ENCODE measurements around the gene AFF4. TPM values are rescaled to one million over a fixed set of nuclear protein-coding genes. Genes with fewer than 3 reads are reported as not detected.

Gene AFF4
- total and polyA plus RNA-seq, 9 of the 15 experiments (the other 6 are each of a cell fraction or from before 2014, with no cell fraction given): 1.7 to 25.8 (median 17.9) TPM

DNA sequence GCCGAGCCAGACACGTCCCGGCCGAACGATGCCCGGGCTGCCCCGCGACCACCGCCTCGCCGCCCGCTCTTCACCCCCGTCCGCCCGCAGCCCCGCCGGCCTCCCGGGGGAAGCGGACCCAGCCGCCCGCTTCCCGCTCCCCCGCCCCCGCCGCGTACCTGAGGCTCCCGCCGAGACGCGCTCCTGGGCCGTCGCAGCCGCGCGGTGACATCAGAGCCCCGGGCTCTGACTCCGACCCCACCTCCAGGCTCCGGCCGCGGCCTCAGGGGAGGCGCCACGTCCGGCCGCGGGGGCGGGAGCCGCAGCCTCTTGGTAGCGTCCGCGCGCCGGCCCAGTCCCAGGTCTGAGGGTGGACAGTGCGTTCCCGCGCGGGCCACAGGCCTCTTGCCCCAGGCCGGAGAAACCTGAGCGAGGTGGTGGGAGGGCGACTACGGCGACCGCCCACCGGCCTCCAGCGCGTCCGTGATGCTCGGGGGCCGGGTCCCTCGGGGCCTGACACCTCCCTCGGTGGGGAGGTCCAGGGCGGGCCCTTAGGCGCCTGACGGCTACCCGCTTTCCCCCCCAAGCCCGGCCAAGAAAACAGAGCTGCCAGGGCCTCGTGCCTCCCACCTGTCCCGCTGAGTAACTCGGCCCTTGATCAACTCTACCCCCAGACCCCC is 132.9 kb downstream of the AFF4 start, which contains the start of gene SHROOM1 (continued):
- TF ChIP-seq, protein P1, sequence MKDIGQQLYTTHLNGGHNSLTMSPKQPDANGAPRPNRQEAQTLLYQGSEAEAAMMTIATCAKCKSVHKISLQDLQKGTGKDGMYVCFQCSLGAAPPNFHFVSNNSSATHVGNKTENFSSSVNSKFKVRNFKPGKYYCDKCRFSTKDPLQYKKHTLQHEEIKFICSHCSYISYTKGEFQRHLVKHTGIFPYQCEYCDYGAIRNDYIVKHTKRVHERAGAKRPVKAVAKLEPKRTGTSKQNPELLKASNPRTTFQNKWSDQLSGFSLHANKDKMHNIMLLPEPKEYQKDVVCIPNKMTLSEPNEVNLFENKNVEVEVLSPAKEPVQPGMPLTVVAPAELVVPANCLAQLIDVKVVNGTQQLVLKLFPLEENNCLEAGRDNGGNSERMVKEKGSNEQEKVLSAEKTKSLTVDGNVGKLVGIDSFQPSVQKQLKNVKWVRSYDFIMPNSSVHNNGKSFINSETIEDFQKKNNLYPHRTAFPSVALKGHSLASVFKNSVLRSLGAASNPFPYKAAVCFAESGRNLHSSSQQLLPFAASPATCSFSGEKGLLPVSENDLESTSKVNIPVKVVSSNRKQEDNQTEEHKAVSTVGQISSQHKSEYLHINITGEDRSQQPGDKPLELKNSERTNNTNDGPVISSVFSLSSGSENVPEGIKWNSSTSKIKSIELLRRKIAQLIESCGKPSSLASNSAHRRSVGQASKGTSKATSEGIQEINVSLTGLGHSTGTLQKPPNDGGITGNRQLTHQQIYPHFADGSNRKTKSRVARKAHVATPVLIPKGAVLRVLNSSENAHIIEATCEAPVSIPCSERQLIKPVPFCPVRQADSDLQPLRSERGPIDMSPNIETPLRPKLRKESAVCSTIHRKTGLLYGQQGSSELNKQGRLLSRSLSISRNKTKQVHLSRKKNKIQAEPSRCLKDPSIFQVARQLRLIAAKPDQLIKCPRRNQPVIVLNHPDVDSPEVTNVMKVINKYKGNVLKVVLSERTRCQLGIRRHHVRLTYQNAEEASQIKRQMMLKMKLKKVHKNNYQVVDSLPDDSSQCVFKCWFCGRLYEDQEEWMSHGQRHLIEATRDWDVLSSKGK (CRISPR knock-in tag; IDR thresholded peaks at IDR 0.05): no peak
- TF ChIP-seq, protein P2, sequence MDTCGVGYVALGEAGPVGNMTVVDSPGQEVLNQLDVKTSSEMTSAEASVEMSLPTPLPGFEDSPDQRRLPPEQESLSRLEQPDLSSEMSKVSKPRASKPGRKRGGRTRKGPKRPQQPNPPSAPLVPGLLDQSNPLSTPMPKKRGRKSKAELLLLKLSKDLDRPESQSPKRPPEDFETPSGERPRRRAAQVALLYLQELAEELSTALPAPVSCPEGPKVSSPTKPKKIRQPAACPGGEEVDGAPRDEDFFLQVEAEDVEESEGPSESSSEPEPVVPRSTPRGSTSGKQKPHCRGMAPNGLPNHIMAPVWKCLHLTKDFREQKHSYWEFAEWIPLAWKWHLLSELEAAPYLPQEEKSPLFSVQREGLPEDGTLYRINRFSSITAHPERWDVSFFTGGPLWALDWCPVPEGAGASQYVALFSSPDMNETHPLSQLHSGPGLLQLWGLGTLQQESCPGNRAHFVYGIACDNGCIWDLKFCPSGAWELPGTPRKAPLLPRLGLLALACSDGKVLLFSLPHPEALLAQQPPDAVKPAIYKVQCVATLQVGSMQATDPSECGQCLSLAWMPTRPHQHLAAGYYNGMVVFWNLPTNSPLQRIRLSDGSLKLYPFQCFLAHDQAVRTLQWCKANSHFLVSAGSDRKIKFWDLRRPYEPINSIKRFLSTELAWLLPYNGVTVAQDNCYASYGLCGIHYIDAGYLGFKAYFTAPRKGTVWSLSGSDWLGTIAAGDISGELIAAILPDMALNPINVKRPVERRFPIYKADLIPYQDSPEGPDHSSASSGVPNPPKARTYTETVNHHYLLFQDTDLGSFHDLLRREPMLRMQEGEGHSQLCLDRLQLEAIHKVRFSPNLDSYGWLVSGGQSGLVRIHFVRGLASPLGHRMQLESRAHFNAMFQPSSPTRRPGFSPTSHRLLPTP (IDR thresholded peaks at IDR 0.05; ENCODE audit: borderline replicate concordance, extremely low read depth, insufficient read length): no peak
- TF ChIP-seq ZNF146 (CRISPR knock-in tag; IDR thresholded peaks at IDR 0.05; ENCODE audit: unreplicated experiment): no peak
- TF ChIP-seq MCM7 (IDR thresholded peaks at IDR 0.05): no peak
- TF ChIP-seq ZNF274 (IDR thresholded peaks at IDR 0.05; ENCODE audit: borderline replicate concordance, low read depth, low read length): no peak
- TF ChIP-seq TAF1 (IDR thresholded peaks at IDR 0.05; ENCODE audit: control insufficient read depth, extremely low read depth, insufficient read depth, low read length, severe bottlenecking): peak; percentile 87
- TF ChIP-seq, protein P3, sequence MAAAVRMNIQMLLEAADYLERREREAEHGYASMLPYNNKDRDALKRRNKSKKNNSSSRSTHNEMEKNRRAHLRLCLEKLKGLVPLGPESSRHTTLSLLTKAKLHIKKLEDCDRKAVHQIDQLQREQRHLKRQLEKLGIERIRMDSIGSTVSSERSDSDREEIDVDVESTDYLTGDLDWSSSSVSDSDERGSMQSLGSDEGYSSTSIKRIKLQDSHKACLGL (CRISPR knock-in tag; IDR thresholded peaks at IDR 0.05; ENCODE audit: borderline replicate concordance, poor library complexity, severe bottlenecking): no peak
- TF ChIP-seq BMI1 (IDR thresholded peaks at IDR 0.05; ENCODE audit: low read length): no peak
- TF ChIP-seq, protein P4, sequence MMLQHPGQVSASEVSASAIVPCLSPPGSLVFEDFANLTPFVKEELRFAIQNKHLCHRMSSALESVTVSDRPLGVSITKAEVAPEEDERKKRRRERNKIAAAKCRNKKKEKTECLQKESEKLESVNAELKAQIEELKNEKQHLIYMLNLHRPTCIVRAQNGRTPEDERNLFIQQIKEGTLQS (IDR thresholded peaks at IDR 0.05): peak; percentile 36; the same call in 1 of the 2 replicates
- TF ChIP-seq, protein P4 (CRISPR knock-in tag; conservative IDR thresholded peaks at IDR 0.05): no peak
- TF ChIP-seq ETS2 (tag; IDR thresholded peaks at IDR 0.05; ENCODE audit: borderline replicate concordance, poor library complexity, severe bottlenecking): no peak
- no peak for TF ChIP-seq ZC3H8 (IDR thresholded peaks at IDR 0.05)
- no peak for TF ChIP-seq ZNF239 (CRISPR knock-in tag; IDR thresholded peaks at IDR 0.05)
- TF ChIP-seq FOXK2 (conservative IDR thresholded peaks at IDR 0.05 in 1 of 2, IDR thresholded peaks at IDR 0.05 in 1 of 2; ENCODE audit: low read depth in 2 of 2): peak in 1 of 2 experiments; percentile 32; a peak in 2 of 4 replicates
- TF ChIP-seq SETDB1 (IDR thresholded peaks at IDR 0.05; ENCODE audit: low read length): no peak
- TF ChIP-seq PYGO2 (tag; IDR thresholded peaks at IDR 0.05): no peak
- no peak for TF ChIP-seq RFX5 (IDR thresholded peaks at IDR 0.05; ENCODE audit: low read depth, low read length)
- no peak for TF ChIP-seq ZNF12 (CRISPR knock-in tag; IDR thresholded peaks at IDR 0.05)
- TF ChIP-seq, protein P5, sequence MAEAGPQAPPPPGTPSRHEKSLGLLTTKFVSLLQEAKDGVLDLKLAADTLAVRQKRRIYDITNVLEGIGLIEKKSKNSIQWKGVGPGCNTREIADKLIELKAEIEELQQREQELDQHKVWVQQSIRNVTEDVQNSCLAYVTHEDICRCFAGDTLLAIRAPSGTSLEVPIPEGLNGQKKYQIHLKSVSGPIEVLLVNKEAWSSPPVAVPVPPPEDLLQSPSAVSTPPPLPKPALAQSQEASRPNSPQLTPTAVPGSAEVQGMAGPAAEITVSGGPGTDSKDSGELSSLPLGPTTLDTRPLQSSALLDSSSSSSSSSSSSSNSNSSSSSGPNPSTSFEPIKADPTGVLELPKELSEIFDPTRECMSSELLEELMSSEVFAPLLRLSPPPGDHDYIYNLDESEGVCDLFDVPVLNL (CRISPR knock-in tag; IDR thresholded peaks at IDR 0.05; ENCODE audit: low read depth): no peak

Measured in K562 (cell line).